SK-MEL-5 (cell line): ENCODE measurements around the gene ACAA1. TPM values are rescaled to one million over a fixed set of nuclear protein-coding genes. Genes with fewer than 3 reads are reported as not detected.
A peak's percentile ranks its signal among the peaks of the same experiment; 100 is the strongest.
"Not testable (repeated sequence)": the region's sequence is repeated elsewhere in the genome, so short reads cannot be mapped to it uniquely, and the experiment has no call there.

Source experiments
- DNase-seq: peaks from one replicate; pipeline ENCODE4 v3.0.0-alpha.2; 2016; ENCODE audit warnings: low read depth, low spot score
- in situ Hi-C: cut with HindIII; loops from 2 replicates; pipeline ENCODE4 v1.10.0; 2016; ENCODE audit warnings: low sequenced_read_pairs, high pct_unique_total_duplicates, low pct_unique_long_range_greater_than_20kb
- total RNA-seq: library from RNA; depleted of rRNA; stranded (reverse); fragments of >200 nt; shearing (Covaris generic); gene quantifications from 2 replicates; pipeline ENCODE4 v1.2.3, GENCODE V29; 2014

Gene ACAA1
- total RNA-seq, 1 experiment from 2014 or later, result 14.1 TPM

DNA sequence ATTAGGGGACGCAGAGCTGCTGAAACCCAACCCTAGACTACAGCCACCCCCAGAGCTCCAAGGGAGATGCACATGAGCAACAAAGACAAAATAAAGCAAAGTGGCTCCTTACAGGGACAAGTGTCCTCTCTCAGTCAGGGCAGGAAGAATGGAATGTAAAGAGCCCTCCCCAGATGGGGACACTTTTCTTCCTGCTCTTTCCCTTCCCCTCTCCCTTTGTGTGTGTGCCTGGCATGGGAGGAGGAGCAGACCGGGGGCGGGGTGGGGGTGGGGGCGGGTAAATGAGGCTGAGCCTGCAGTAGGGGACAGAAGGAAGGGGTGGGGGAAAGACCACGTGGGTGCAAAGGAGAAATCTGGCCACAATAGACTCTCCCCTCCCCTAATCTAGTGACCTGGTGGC is 37.4 kb downstream of the ACAA1 start:
- DNase-seq, result no peak
- in situ Hi-C loops, result no loop called here

- in situ Hi-C loops, result no loop called here
- no peak for DNase-seq
These were observed 38.6 kb downstream of the ACAA1 start for GRCh38 chr3:38098376-38098723.

DNA sequence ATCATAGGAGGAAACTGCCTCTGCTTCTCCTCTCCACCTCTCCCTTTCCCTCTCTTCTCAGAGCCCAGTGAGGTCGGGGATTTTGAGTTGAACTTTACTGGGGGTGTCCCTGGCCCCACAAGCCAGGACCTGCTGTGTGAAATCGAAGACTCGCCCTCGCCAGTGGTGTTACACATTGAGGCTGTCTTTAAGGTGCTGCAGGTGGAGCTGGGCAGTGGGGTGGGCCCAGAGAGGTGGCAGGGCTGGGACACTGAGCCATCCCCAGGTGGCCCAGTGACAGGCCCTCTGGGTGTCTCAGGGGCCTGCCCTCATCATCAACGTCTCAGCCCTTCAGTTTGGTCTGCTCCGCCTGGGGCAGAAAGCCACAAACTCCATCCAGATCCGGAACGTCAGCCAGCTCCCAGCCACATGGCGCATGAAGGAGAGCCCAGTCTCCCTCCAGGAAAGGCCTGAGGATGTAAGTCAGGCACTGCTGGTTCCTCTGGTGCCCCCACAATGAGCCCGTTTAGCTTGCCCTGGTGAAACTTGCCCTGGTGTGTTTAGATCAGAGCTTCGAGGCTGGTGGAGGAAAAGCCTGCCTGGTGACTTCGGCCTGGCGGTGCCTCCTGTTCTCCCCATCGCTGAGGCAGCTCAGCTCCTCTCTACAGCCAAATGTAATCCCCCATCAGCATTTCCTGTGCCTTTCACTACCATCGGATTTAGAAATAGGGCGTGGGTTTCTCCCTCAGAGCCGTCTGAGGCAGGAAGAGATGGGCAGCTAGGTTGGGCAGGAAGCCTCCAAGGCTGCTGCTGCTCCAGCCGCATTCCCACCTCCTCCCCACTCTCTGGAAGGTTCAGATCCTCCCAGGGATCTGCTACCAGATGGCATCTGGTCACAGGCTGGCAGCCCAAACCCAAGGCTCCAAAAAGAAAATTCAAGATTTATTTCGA is 39.2 kb downstream of the ACAA1 start:
- DNase-seq, result no peak
- in situ Hi-C loops, result no loop called here

DNA sequence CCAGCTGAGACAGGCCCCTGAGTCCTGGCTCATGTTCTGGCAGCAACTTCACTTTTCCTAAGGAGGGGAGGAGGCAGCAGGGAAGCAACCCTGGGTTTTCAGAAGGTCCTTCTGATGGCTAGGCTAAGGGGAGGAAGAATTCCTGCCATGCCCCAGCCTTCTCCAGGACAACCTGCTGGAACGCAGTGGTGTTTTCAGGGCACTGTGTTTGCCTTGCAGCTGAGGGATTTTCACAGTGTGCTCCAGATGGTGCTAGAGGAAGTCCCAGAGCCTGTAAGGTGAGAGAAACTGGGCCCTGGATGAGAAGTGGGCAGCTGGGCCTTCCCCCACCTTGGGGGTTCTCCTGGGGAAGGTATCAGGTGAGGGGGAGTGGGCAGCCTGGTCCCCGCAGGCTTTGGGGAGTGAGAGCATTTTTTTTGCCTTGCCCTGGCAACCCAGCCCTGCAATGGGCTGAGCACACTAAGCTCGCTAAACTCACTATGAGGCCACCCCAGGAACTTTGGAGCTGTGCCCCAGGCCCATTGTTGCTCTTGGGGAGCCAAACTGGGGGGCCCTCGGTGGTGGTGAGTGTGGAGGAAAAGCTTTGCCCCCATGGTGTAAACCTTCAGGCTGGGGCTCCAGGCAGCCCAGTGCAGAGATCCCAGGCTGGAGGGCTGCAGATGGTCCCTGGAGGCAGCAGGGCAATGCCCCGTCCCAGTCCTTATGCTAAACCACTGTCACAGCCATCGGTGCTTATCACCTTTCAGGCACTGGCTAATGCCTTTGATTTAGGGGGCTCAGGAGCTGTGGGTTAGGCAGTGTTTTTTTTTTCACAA is 41.1 kb downstream of the ACAA1 start:
- in situ Hi-C loops, result no loop called here
- DNase-seq, result no peak

- in situ Hi-C loops, result no loop called here
- no peak for DNase-seq
These were observed 41.9 kb downstream of the ACAA1 start for GRCh38 chr3:38094999-38095398.

GRCh38 chr3:38090453-38090852 is 46.5 kb downstream of the ACAA1 start:
- DNase-seq, result no peak
- in situ Hi-C loops, result no loop called here

GRCh38 chr3:38089163-38089562 is 47.8 kb downstream of the ACAA1 start:
- in situ Hi-C loops, result no loop called here
- no peak for DNase-seq

DNA sequence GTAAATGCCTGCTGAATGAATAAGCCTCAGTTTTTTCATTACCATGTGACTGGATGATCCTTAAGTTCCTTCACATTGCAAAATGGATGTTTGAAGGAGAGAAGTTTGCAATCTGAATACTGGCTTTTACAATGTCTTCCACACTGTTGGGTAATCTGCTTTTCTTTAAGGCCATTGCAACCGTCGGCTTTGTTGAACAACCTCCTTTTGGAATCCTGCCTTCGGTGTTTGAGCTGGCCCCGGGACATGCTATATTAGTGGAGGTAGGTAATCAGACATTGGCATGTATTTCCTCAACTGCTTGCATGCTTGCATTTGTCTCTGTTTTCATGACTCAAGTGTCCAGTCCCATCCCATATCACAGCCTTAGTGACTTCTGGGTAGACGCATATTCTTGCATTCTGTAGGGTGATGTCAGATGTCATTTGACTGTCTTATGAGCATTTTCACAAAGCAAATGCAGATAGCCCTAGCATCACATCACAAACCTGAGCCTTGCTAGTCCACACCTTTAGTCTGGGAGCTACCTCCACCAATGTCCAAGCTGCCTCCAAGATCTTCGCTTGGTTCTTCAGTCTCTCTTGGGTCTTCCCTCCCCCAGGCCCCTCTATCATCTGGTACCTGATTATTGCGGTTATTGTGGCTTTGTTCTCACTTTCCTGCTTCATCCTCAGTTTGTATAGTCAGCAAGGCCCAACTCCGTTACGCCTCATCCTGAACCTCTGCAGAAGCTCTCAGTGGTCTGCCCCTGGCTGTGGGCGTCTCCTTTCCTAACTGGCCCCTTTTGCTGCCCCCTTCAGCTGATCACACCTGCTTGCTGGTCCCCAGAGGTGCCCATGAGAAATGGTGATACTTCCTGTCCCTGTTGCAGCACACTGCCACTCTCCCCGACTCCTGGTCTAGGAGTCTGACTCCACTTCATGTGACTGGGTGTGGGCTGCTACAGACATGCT is 48.5 kb downstream of the ACAA1 start:
- in situ Hi-C loops, result no loop called here
- DNase-seq, result no peak

GRCh38 chr3:38087278-38087677 is 49.6 kb downstream of the ACAA1 start:
- DNase-seq, in situ Hi-C loops: not testable (repeated sequence)

GRCh38 chr3:38086496-38086895 is 50.4 kb downstream of the ACAA1 start:
- in situ Hi-C loops, result no loop called here
- no peak for DNase-seq

DNA sequence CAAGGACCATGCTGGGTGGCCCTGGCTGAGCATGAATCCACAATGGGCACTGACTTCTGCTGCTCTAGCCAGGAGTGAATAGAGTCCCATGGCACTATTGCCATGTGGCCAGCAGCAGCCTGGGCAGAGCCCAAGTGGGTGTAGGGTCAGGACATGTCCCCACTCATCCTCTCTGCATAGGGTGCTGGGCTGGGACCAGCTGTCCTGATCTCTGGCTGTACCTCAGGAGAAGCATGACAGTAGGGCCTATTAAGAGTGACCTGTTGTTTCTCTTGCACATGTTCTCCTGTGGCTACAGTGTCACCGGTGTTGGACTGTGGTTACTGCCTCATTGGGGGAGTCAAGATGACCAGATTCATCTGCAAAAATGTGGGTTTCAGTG is 51.0 kb downstream of the ACAA1 start:
- in situ Hi-C loops, result no loop called here
- no peak for DNase-seq

DNA sequence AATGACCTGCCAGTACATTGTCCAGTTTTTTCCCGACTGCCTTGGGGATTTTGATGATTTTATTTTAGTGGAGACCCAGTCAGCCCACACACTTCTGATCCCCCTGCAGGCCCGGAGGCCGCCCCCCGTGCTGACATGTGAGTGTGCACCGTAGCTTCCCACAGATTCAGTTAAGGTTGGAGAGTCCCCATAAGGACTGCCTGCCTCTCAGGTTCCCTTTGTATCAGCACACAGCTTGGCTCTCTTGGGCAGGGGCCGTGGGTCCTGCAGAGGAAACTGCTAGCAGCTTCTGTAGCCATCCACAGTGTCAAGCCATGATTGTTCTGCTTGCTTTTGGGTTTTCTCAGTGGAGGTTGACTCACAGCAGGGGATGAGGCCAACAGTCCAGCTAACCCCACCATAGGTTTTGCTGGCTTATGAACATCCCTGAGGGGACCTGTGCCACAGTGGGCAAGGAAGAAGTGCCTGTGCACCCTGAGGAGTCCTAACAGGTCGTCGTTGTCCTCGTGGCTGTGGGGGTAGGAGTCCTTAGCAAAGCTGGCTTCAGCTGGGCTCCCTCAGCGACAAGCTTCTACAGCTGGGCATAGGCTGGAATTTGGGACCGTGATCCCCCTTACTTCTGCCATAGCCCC is 51.5 kb downstream of the ACAA1 start:
- in situ Hi-C loops, result no loop called here
- DNase-seq, result no peak

GRCh38 chr3:38084334-38085310 is 52.3 kb downstream of the ACAA1 start:
- in situ Hi-C loops, result no loop called here
- peak; percentile 60 for DNase-seq

DNA sequence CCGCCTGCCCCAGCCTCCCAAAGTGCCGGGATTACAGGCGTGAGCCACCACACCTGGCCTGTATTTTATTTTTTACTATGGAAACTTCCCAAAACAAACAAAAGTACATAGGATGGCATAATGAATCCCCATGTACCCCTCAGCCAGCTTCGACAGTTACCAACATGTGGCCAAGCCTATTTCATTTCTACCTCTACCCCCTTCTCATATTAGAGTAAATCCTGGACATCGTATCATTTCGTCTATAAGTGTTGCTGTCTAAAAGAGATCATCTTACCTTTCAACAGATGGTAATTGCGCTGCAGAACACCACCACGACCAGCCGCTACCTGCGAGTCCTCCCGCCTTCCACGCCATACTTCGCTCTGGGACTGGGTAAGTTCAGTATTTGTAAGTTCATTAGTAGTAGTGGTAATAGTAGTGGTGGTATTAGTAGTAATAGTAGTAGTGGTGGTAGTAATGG is 53.0 kb downstream of the ACAA1 start:
- in situ Hi-C loops, result no loop called here
- no peak for DNase-seq

DNA sequence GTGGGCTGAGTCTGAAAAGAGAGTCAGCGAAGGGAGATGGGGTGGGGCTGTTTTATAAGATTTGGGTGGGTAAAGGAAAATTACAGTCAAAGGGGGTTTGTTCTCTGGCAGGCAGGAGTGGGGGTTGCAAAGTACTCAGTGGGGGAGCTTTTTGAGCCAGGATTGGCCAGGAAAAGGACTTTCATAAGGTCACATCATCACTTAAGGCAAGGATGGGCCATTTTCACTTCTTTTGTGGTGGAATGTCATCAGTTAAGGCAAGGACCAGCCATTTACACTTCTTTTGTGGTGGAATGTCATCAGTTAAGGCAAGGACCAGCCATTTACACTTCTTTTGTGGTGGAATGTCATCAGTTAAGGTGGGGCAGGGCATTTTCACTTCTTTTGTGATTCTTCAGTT is 53.7 kb downstream of the ACAA1 start:
- in situ Hi-C loops, DNase-seq: not testable (repeated sequence)

DNA sequence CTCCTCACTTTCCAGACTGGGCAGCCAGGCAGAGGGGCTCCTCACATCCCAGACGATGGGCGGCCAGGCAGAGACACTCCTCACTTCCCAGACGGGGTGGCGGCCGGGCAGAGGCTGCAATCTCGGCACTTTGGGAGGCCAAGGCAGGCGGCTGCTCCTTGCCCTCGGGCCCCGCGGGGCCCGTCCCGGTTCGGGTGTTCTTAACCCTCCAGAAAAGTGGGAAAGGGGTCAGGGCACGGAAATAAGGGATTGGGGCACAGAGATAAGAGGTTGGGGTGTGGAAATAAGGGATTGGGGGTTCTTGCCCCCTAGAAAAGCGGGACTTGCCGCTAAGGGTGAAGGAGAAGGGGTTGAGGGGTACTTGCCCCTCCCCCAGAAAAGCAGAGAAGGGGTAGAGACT is 54.6 kb downstream of the ACAA1 start:
- in situ Hi-C loops, DNase-seq: not testable (repeated sequence)
